Measurements from ENCODE around the gene KIAA1549. TPM values are rescaled to one million over a fixed set of nuclear protein-coding genes. Genes with fewer than 3 reads are reported as not detected.

KIAA1549 gene
- total and polyA plus RNA-seq, 4 donors: 0.83 to 5.8 (median 3.6) TPM

DNA sequence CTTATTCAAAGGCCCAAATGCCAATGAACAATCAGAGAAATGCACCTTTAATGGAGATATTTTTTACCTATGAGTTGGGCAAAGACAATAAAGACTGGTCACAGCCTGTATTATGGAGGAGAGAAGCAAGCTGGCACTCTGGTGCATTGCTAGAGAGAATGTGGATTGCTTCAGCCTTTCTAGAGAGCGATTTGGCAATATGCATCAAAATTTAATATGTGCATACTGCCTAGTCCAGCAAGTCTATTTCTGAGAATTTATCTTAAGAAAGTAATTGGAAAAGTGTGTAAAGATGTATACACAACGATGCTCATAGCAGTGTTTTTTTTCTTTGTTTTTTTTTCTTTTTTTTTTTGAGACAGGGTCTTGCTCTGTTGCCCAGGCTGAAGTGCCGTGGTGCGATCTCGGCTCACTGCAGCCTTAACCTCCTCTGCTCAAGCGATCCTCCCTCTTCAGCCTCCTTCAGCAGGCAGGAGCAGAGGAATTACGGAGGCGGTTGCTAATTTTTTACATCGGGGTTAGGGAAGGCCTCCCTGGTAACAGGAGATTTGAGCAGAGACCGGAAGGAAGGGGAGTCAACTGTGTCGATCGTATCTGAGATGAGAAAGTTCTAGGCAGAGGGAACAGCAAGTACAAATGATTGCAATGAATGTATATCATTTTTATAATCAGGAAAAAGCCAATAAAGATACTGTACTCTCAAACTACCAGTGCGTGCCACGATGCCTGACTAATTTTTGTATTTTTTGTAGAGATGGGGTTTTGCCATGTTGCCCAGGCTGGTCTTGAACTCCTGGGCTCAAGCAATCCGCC is 16.4 kb downstream of the KIAA1549 start:
- no peak for TF ChIP-seq CTCF (IDR thresholded peaks at IDR 0.05; ENCODE audit: control extremely low read depth, extremely low read depth)
- ATAC-seq (ENCODE audit: insufficient read depth, low FRiP score) (no peak), DNase-seq (no peak)
- no peak overlapping the region for H3K9ac ChIP-seq (ENCODE audit: insufficient read depth in 1 of 2, low read length in 2 of 2)
- WGBS, 2 donors: 82 to 83% methylated on average over 15 of the region's 15 CpGs
- peaks cover 0 to 4% (median 0%) of the 10 kb centered on the region in 4 donors for H3K9me3 ChIP-seq (ENCODE audit: control insufficient read depth in 4 of 4, insufficient read depth in 3 of 4, low read length in 3 of 4)
- H3K27ac ChIP-seq (ENCODE audit: low read depth in 1 of 2, low read length in 1 of 2): no peak overlapping the region
- H3K4me1 ChIP-seq (ENCODE audit: control insufficient read depth in 5 of 5, insufficient read depth in 5 of 5, low read length in 5 of 5): peaks cover 0 to 26% (median 13%) of the 10 kb centered on the region in 5 donors
- no peak overlapping the region for H3K4me3 ChIP-seq
- no peaks in the 10 kb centered on the region for H3K36me3 ChIP-seq (ENCODE audit: control insufficient read depth in 4 of 4, insufficient read depth in 4 of 4, low read length in 4 of 4)
- H3K27me3 ChIP-seq (ENCODE audit: control insufficient read depth in 3 of 3, insufficient read depth in 3 of 3, low read length in 2 of 3): no peaks in the 10 kb centered on the region

DNA sequence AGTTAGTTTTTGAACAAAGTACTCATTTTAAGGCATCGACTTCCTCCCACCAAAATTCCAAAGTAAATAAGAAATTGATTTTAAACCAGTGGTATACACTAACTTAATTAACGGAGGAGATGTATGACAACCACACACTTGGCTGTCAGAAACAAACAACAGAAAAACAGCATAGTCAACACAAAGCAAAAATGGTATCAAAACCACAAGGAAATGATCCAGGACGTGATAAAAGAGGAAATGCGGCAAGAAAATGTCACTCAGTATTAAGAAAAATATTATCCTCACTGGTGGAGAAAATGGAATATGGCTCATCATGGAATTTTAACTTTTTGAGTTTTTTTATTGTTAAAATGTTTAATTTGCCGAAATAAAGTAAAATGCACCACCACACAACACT is 17.5 kb downstream of the KIAA1549 start:
- H3K4me1 ChIP-seq (ENCODE audit: control insufficient read depth in 5 of 5, insufficient read depth in 5 of 5, low read length in 5 of 5): peaks cover 0 to 26% (median 13%) of the 10 kb centered on the region in 5 donors
- no peak overlapping the region for H3K4me3 ChIP-seq
- TF ChIP-seq CTCF (IDR thresholded peaks at IDR 0.05; ENCODE audit: control extremely low read depth, extremely low read depth): no peak
- DNase-seq (no peak), ATAC-seq (ENCODE audit: insufficient read depth, low FRiP score) (no peak)
- WGBS, 2 donors: 61 to 64% methylated on average over 5 of the region's 5 CpGs
- no peak overlapping the region for H3K27ac ChIP-seq (ENCODE audit: low read depth in 1 of 2, low read length in 1 of 2)
- no peak overlapping the region for H3K9ac ChIP-seq (ENCODE audit: insufficient read depth in 1 of 2, low read length in 2 of 2)
- H3K36me3 ChIP-seq (ENCODE audit: control insufficient read depth in 4 of 4, insufficient read depth in 4 of 4, low read length in 4 of 4): no peaks in the 10 kb centered on the region
- no peaks in the 10 kb centered on the region for H3K27me3 ChIP-seq (ENCODE audit: control insufficient read depth in 3 of 3, insufficient read depth in 3 of 3, low read length in 2 of 3)
- peaks cover 0 to 4% (median 0%) of the 10 kb centered on the region in 4 donors for H3K9me3 ChIP-seq (ENCODE audit: control insufficient read depth in 4 of 4, insufficient read depth in 3 of 4, low read length in 3 of 4)

GRCh38 chr7:138962561-138963270 is 18.5 kb downstream of the KIAA1549 start:
- peaks cover 0 to 4% (median 0%) of the 10 kb centered on the region in 4 donors for H3K9me3 ChIP-seq (ENCODE audit: control insufficient read depth in 4 of 4, insufficient read depth in 3 of 4, low read length in 3 of 4)
- DNase-seq (peak in 1 of 3 donors; percentile 23), ATAC-seq (ENCODE audit: insufficient read depth, low FRiP score) (peak; percentile 42)
- no peak overlapping the region for H3K4me3 ChIP-seq
- H3K9ac ChIP-seq (ENCODE audit: insufficient read depth in 1 of 2, low read length in 2 of 2): no peak overlapping the region
- 65 to 69% methylated on average over 10 of the region's 10 CpGs for WGBS, 2 donors
- H3K4me1 ChIP-seq (ENCODE audit: control insufficient read depth in 5 of 5, insufficient read depth in 5 of 5, low read length in 5 of 5): peaks cover 0 to 26% (median 13%) of the 10 kb centered on the region in 5 donors
- TF ChIP-seq CTCF (IDR thresholded peaks at IDR 0.05; ENCODE audit: control extremely low read depth, extremely low read depth): no peak
- H3K36me3 ChIP-seq (ENCODE audit: control insufficient read depth in 4 of 4, insufficient read depth in 4 of 4, low read length in 4 of 4): no peaks in the 10 kb centered on the region
- H3K27me3 ChIP-seq (ENCODE audit: control insufficient read depth in 3 of 3, insufficient read depth in 3 of 3, low read length in 2 of 3): no peaks in the 10 kb centered on the region
- no peak overlapping the region for H3K27ac ChIP-seq (ENCODE audit: low read depth in 1 of 2, low read length in 1 of 2)
